Measurements from ENCODE around the gene MYO15B. TPM values are rescaled to one million over a fixed set of nuclear protein-coding genes. Genes with fewer than 3 reads are reported as not detected.

Gene MYO15B
- total RNA-seq, 2 donors from 2014 or later, result 102 to 121 TPM

- H3K4me1 Mint-ChIP-seq (ENCODE audit: low read depth), result no peaks in the 10 kb centered on the region
- DNase-seq, result no peak
- H3K27me3 Mint-ChIP-seq (ENCODE audit: low read depth), result no peaks in the 10 kb centered on the region
- no peak for ATAC-seq (replicated peaks in 1 of 2)
- H3K36me3 Mint-ChIP-seq (ENCODE audit: insufficient read depth in 2 of 2), result no peaks in the 10 kb centered on the region
- no peak overlapping the region for H3K27ac Mint-ChIP-seq
- no peaks in the 10 kb centered on the region for H3K9me3 Mint-ChIP-seq
- no peak overlapping the region for H3K4me3 Mint-ChIP-seq
These were observed 35.2 kb downstream of the MYO15B start for GRCh38 chr17:75622771-75623273.

GRCh38 chr17:75623386-75623785 is 35.8 kb downstream of the MYO15B start:
- no peak for DNase-seq
- Mint-ChIP-seq H3K36me3 (ENCODE audit: insufficient read depth in 2 of 2) (no peaks in the 10 kb centered on the region), H3K4me1 (ENCODE audit: low read depth) (no peaks in the 10 kb centered on the region), H3K27me3 (ENCODE audit: low read depth) (no peaks in the 10 kb centered on the region), H3K4me3 (no peak overlapping the region), H3K27ac (no peak overlapping the region), H3K9me3 (no peaks in the 10 kb centered on the region)
- ATAC-seq (replicated peaks in 1 of 2), result no peak

GRCh38 chr17:75624021-75624420 is 36.4 kb downstream of the MYO15B start:
- no peaks in the 10 kb centered on the region for H3K4me1 Mint-ChIP-seq (ENCODE audit: low read depth)
- no peaks in the 10 kb centered on the region for H3K9me3 Mint-ChIP-seq
- no peak overlapping the region for H3K4me3 Mint-ChIP-seq
- ATAC-seq (replicated peaks in 1 of 2), result no peak
- no peaks in the 10 kb centered on the region for H3K27me3 Mint-ChIP-seq (ENCODE audit: low read depth)
- no peaks in the 10 kb centered on the region for H3K36me3 Mint-ChIP-seq (ENCODE audit: insufficient read depth in 2 of 2)
- DNase-seq, result no peak
- H3K27ac Mint-ChIP-seq, result no peak overlapping the region

- no peaks in the 10 kb centered on the region for H3K27me3 Mint-ChIP-seq (ENCODE audit: low read depth)
These were observed 37.2 kb downstream of the MYO15B start for GRCh38 chr17:75624714-75625345.

GRCh38 chr17:75625813-75626486 is 38.4 kb downstream of the MYO15B start:
- H3K9me3 Mint-ChIP-seq, result no peaks in the 10 kb centered on the region
- H3K4me3 Mint-ChIP-seq, result no peak overlapping the region
- H3K27ac Mint-ChIP-seq, result no peak overlapping the region
- H3K4me1 Mint-ChIP-seq (ENCODE audit: low read depth), result no peaks in the 10 kb centered on the region
- no peaks in the 10 kb centered on the region for H3K27me3 Mint-ChIP-seq (ENCODE audit: low read depth)
- no peaks in the 10 kb centered on the region for H3K36me3 Mint-ChIP-seq (ENCODE audit: insufficient read depth in 2 of 2)
- peak in 1 of 2 donors; percentile 39 for ATAC-seq (replicated peaks in 1 of 2)
- DNase-seq, result peak; percentile 12 to 23

More at GRCh38 chr17:75624714-75625345, 37.2 kb downstream of the MYO15B start:
- Mint-ChIP-seq H3K4me3 (no peak overlapping the region), H3K4me1 (ENCODE audit: low read depth) (no peaks in the 10 kb centered on the region), H3K9me3 (no peaks in the 10 kb centered on the region), H3K27ac (no peak overlapping the region), H3K36me3 (ENCODE audit: insufficient read depth in 2 of 2) (no peaks in the 10 kb centered on the region)
- ATAC-seq (replicated peaks in 1 of 2) (no peak), DNase-seq (no peak)

- H3K27me3 Mint-ChIP-seq (ENCODE audit: low read depth), result no peaks in the 10 kb centered on the region
- DNase-seq (no peak), ATAC-seq (replicated peaks in 1 of 2) (no peak)
- H3K27ac Mint-ChIP-seq, result no peak overlapping the region
- H3K9me3 Mint-ChIP-seq, result no peaks in the 10 kb centered on the region
- H3K4me3 Mint-ChIP-seq, result no peak overlapping the region
- H3K36me3 Mint-ChIP-seq (ENCODE audit: insufficient read depth in 2 of 2), result no peaks in the 10 kb centered on the region
- H3K4me1 Mint-ChIP-seq (ENCODE audit: low read depth), result no peaks in the 10 kb centered on the region
These were observed 39.0 kb downstream of the MYO15B start for GRCh38 chr17:75626496-75627038.

GRCh38 chr17:75627094-75627493 is 39.5 kb downstream of the MYO15B start:
- DNase-seq (no peak), ATAC-seq (replicated peaks in 1 of 2) (no peak)
- Mint-ChIP-seq H3K27ac (no peak overlapping the region), H3K36me3 (ENCODE audit: insufficient read depth in 2 of 2) (no peaks in the 10 kb centered on the region), H3K9me3 (no peaks in the 10 kb centered on the region), H3K4me3 (no peak overlapping the region), H3K27me3 (ENCODE audit: low read depth) (no peaks in the 10 kb centered on the region), H3K4me1 (ENCODE audit: low read depth) (no peaks in the 10 kb centered on the region)

- DNase-seq, result no peak
- H3K27ac Mint-ChIP-seq, result no peak overlapping the region
- no peak overlapping the region for H3K4me3 Mint-ChIP-seq
- ATAC-seq (replicated peaks in 1 of 2), result no peak
- no peaks in the 10 kb centered on the region for H3K4me1 Mint-ChIP-seq (ENCODE audit: low read depth)
- H3K27me3 Mint-ChIP-seq (ENCODE audit: low read depth), result no peaks in the 10 kb centered on the region
- no peaks in the 10 kb centered on the region for H3K36me3 Mint-ChIP-seq (ENCODE audit: insufficient read depth in 2 of 2)
- no peaks in the 10 kb centered on the region for H3K9me3 Mint-ChIP-seq
These were observed 40.8 kb downstream of the MYO15B start for GRCh38 chr17:75628425-75628824.

- H3K27me3 Mint-ChIP-seq (ENCODE audit: low read depth), result no peaks in the 10 kb centered on the region
- ATAC-seq (replicated peaks in 1 of 2) (no peak), DNase-seq (no peak)
- H3K9me3 Mint-ChIP-seq, result no peaks in the 10 kb centered on the region
- H3K27ac Mint-ChIP-seq, result no peak overlapping the region
- H3K4me3 Mint-ChIP-seq, result no peak overlapping the region
- peaks cover 6% of the 10 kb centered on the region for H3K4me1 Mint-ChIP-seq (ENCODE audit: low read depth)
- H3K36me3 Mint-ChIP-seq (ENCODE audit: insufficient read depth in 2 of 2), result no peaks in the 10 kb centered on the region
These were observed 41.6 kb downstream of the MYO15B start for GRCh38 chr17:75629157-75629556.

GRCh38 chr17:75630071-75630917 is 42.7 kb downstream of the MYO15B start:
- Mint-ChIP-seq H3K27me3 (ENCODE audit: low read depth) (no peaks in the 10 kb centered on the region), H3K27ac (no peak overlapping the region), H3K4me1 (ENCODE audit: low read depth) (peaks cover 6% of the 10 kb centered on the region), H3K9me3 (no peaks in the 10 kb centered on the region), H3K36me3 (ENCODE audit: insufficient read depth in 2 of 2) (no peaks in the 10 kb centered on the region), H3K4me3 (no peak overlapping the region)
- no peak for DNase-seq
- no peak for ATAC-seq (replicated peaks in 1 of 2)

GRCh38 chr17:75631353-75631752 is 43.8 kb downstream of the MYO15B start:
- Mint-ChIP-seq H3K9me3 (no peaks in the 10 kb centered on the region), H3K4me1 (ENCODE audit: low read depth) (peaks cover 6% of the 10 kb centered on the region), H3K4me3 (no peak overlapping the region), H3K36me3 (ENCODE audit: insufficient read depth in 2 of 2) (no peaks in the 10 kb centered on the region), H3K27me3 (ENCODE audit: low read depth) (no peaks in the 10 kb centered on the region), H3K27ac (no peak overlapping the region)
- ATAC-seq (replicated peaks in 1 of 2) (no peak), DNase-seq (no peak)

GRCh38 chr17:75632428-75632827 is 44.8 kb downstream of the MYO15B start:
- no peak for DNase-seq
- no peak overlapping the region for H3K27ac Mint-ChIP-seq

More at GRCh38 chr17:75632428-75632827, 44.8 kb downstream of the MYO15B start:
- no peaks in the 10 kb centered on the region for H3K27me3 Mint-ChIP-seq (ENCODE audit: low read depth)
- no peak for ATAC-seq (replicated peaks in 1 of 2)
- H3K4me1 Mint-ChIP-seq (ENCODE audit: low read depth), result peaks cover 6% of the 10 kb centered on the region
- H3K9me3 Mint-ChIP-seq, result no peaks in the 10 kb centered on the region
- no peaks in the 10 kb centered on the region for H3K36me3 Mint-ChIP-seq (ENCODE audit: insufficient read depth in 2 of 2)
- no peak overlapping the region for H3K4me3 Mint-ChIP-seq

All from activated T-cell treated with anti-CD3 and anti-CD28 coated beads, Interleukin-2, amount 50 U/mL, for 72 hours (primary cell).